OCI-LY7 (cell line): ENCODE data around the gene CUBN. TPM values are rescaled to one million over a fixed set of nuclear protein-coding genes. Genes with fewer than 3 reads are reported as not detected.

Source experiments
- BruUV-seq: library from RNA; stranded (reverse); fragments of 400-500 nt; replicated peaks from 2 replicates; lab custom pipeline; 2021; lab: Mats Ljungman, UMichigan
- CTCF ChIA-PET: fragments of 300-600 bp; sonication (Branson Sonifier 250); formaldehyde crosslinking; loops from one replicate; lab custom pipeline; 2022; ENCODE audit warnings: antibody characterized with exemption; ENCODE audit not compliant: unreplicated experiment; lab: Charles Lee
- POLR2A ChIA-PET: fragments of 300-600 bp; sonication (Branson Sonifier 250); formaldehyde crosslinking; loops from one replicate; lab custom pipeline; 2022; ENCODE audit warnings: antibody characterized with exemption; lab: Charles Lee
- DNase-seq: peaks from one replicate; pipeline ENCODE4 v3.0.0-alpha.2; 2015; ENCODE audit warnings: low spot score
- H2AFZ ChIP-seq: fragments of 200-600 bp; sonication (generic), shearing (Covaris generic); 2 replicates; pipeline ENCODE4 v1.6.1; 2014; ENCODE audit warnings: mild to moderate bottlenecking, antibody characterized with exemption, low read length, moderate library complexity
- H3K27ac ChIP-seq: fragments of 200-600 bp; sonication (generic); 2 replicates; pipeline ENCODE4 v1.5.1; 2014; ENCODE audit warnings: mixed run types, low read depth, mild to moderate bottlenecking, moderate library complexity, low read length, inconsistent platforms; ENCODE audit not compliant: poor library complexity, severe bottlenecking
- H3K36me3 ChIP-seq: fragments of 200-600 bp; sonication (generic); 2 replicates; pipeline ENCODE4 v1.6.1; 2014; ENCODE audit warnings: mild to moderate bottlenecking, antibody characterized with exemption, low read length, moderate library complexity, mixed read lengths; ENCODE audit not compliant: insufficient read depth
- H3K4me1 ChIP-seq: fragments of 200-600 bp; sonication (generic); 2 replicates; pipeline ENCODE4 v1.5.1; 2014; ENCODE audit warnings: mild to moderate bottlenecking, low read length; ENCODE audit not compliant: insufficient read depth, poor library complexity, severe bottlenecking
- H3K4me2 ChIP-seq: fragments of 200-600 bp; sonication (generic); 2 replicates; pipeline ENCODE4 v1.6.1; 2014; ENCODE audit warnings: mild to moderate bottlenecking, low read length
- H3K4me3 ChIP-seq: fragments of 200-600 bp; sonication (generic); 2 replicates; pipeline ENCODE4 v1.5.1; 2014; ENCODE audit warnings: mild to moderate bottlenecking, low read depth, low read length; ENCODE audit not compliant: poor library complexity, severe bottlenecking
- H3K79me2 ChIP-seq: fragments of 200-600 bp; sonication (generic); 2 replicates; pipeline ENCODE4 v1.6.1; 2016; ENCODE audit warnings: low read depth, mild to moderate bottlenecking, low read length, moderate library complexity, mixed read lengths; ENCODE audit not compliant: insufficient read depth
- H3K9me2 ChIP-seq: fragments of 200-600 bp; sonication (generic); 2 replicates; pipeline ENCODE4 v1.6.1; 2016; ENCODE audit warnings: mild to moderate bottlenecking, low read length, mixed read lengths; ENCODE audit not compliant: insufficient read depth
- H3K9me3 ChIP-seq: fragments of 200-600 bp; sonication (generic); 2 replicates; pipeline ENCODE4 v1.6.1; 2014; ENCODE audit warnings: mild to moderate bottlenecking, mixed run types, low read length, mixed read lengths
- H4K20me1 ChIP-seq: fragments of 200-600 bp; sonication (generic); 2 replicates; pipeline ENCODE4 v1.6.1; 2014; ENCODE audit warnings: mild to moderate bottlenecking, antibody characterized with exemption, low read length, moderate library complexity, mixed read lengths; ENCODE audit not compliant: insufficient read depth
- EZH2phosphoT487 ChIP-seq: fragments of 200-600 bp; sonication (generic); IDR thresholded peaks from 2 replicates; pipeline ENCODE4 v1.6.1; 2018; ENCODE audit warnings: low read depth, borderline replicate concordance, mild to moderate bottlenecking, mixed run types, antibody characterized with exemption, low read length, moderate library complexity, mixed read lengths
- intact Hi-C: fragments of 100-400 bp; cut with micrococcal nuclease; formaldehyde crosslinking; loops from one replicate; pipeline ENCODE4 v1.10.0; 2022; ENCODE audit not compliant: unreplicated experiment
- total RNA-seq, 2 experiments: library from RNA; depleted of rRNA in 1 of 2; stranded (reverse); fragments of >200 nt in 1 of 2; shearing (Covaris generic) in 1 of 2; gene quantifications; 2 replicates each; pipeline ENCODE4 v1.2.3, GENCODE V29; 2014 to 2022
- TF ChIP-seq, protein P1 (sequence below): fragments of 200-600 bp; sonication (generic); conservative IDR thresholded peaks from 2 replicates; pipeline ENCODE4 v1.5.1; 2014; ENCODE audit warnings: mild to moderate bottlenecking, antibody characterized with exemption, low read length, moderate library complexity, mixed read lengths

CUBN gene
- total RNA-seq, 2 experiments from 2014 or later, result 0.13 to 0.25 TPM

DNA sequence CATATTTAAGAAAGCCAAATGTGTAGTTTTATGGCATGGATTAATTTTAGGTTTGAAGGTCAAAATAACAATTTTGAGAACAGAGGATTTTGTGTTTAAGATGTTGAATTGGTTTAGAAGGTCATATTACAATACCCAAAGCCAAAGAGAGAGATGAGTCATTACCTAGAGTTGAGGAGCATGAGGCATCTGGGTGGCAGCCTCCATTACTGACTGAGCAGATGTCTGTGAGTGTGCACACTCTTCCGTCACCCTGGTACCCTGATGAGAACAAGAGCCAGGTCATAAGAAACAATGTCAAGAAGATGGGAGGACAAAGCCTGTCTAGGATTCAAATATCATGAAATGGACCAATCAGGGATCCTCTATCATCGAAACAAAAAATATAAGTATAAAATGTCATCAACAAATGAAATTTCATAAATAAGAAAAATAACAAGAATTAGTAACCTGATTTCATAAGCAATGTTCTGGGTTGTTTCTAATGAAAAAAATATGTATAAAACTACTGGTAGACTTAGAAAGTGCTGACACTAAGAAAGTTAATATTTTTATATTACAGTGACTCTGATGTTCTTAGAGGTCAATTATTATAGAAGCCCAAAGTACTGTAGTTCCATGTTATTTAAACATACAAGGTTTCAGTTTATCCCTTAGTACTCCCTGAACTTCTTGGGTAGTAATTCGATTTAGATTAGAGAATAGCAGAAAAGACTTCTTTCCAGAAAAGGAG is 20.0 kb downstream of the CUBN start:
- H4K20me1 ChIP-seq, result no peaks in the 10 kb centered on the region
- H3K36me3 ChIP-seq, result no peaks in the 10 kb centered on the region
- H3K4me3 ChIP-seq, result no peak overlapping the region
- no peaks in the 10 kb centered on the region for H3K4me1 ChIP-seq
- no peaks in the 10 kb centered on the region for H3K9me3 ChIP-seq
- no peak overlapping the region for H3K4me2 ChIP-seq
- CTCF ChIA-PET, result no interaction called here
- no TSS peak for BruUV-seq
- POLR2A ChIA-PET, result no interaction called here
- no peak for TF ChIP-seq EZH2phosphoT487
- TF ChIP-seq, protein P1, sequence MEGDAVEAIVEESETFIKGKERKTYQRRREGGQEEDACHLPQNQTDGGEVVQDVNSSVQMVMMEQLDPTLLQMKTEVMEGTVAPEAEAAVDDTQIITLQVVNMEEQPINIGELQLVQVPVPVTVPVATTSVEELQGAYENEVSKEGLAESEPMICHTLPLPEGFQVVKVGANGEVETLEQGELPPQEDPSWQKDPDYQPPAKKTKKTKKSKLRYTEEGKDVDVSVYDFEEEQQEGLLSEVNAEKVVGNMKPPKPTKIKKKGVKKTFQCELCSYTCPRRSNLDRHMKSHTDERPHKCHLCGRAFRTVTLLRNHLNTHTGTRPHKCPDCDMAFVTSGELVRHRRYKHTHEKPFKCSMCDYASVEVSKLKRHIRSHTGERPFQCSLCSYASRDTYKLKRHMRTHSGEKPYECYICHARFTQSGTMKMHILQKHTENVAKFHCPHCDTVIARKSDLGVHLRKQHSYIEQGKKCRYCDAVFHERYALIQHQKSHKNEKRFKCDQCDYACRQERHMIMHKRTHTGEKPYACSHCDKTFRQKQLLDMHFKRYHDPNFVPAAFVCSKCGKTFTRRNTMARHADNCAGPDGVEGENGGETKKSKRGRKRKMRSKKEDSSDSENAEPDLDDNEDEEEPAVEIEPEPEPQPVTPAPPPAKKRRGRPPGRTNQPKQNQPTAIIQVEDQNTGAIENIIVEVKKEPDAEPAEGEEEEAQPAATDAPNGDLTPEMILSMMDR, result no peak
- H3K79me2 ChIP-seq, result no peaks in the 10 kb centered on the region
- no peak for DNase-seq
- H2AFZ ChIP-seq, result no peak overlapping the region
- no peaks in the 10 kb centered on the region for H3K9me2 ChIP-seq
- no peak overlapping the region for H3K27ac ChIP-seq
- intact Hi-C loops, result no loop called here

DNA sequence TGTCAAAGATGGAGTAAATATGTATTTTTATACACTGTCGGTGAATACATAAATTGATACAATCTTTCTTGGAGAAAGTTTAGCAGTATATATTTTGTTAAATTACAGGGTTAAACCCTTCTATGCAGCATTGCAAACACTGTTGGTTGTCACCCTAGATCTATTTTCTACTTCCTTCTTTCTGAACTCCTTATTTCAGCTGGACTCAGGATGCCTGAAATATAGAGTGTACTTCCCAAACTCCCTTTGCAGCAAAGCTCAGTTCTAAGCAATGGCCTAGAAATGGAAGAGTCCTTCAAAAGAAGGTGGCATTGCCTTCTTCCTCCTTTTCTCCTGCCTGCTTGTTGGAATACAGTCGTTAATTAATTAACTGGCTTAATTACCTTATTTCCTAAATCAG is 20.6 kb downstream of the CUBN start:
- CTCF ChIA-PET, result no interaction called here
- H3K79me2 ChIP-seq, result no peaks in the 10 kb centered on the region
- H3K27ac ChIP-seq, result no peak overlapping the region
- intact Hi-C loops, result no loop called here
- no peak overlapping the region for H3K4me2 ChIP-seq
- POLR2A ChIA-PET, result no interaction called here
- BruUV-seq, result no TSS peak
- H3K4me3 ChIP-seq, result no peak overlapping the region
- no peaks in the 10 kb centered on the region for H3K9me3 ChIP-seq
- H3K36me3 ChIP-seq, result no peaks in the 10 kb centered on the region
- no peaks in the 10 kb centered on the region for H3K4me1 ChIP-seq
- no peaks in the 10 kb centered on the region for H3K9me2 ChIP-seq
- no peak for DNase-seq
- no peaks in the 10 kb centered on the region for H4K20me1 ChIP-seq
- TF ChIP-seq EZH2phosphoT487, result no peak
- TF ChIP-seq, protein P1, result no peak
- H2AFZ ChIP-seq, result no peak overlapping the region

DNA sequence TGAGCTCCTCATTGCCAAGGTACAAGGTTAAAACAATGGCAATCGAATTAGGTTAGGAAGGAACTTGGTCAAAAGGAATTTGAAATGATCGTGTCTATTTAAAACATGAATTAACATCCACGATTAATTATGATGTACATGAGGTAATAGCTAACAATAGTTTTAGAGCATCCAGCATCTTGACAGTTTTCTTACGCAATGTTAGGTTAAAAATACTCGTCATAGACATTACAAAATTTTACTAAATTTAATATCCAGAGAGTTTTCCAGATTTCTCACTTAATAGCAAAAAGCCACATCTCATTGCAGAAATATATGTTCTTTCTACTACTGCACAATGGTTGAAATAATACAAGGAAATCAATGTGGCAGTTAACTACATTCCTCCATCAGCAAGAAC is 22.6 kb downstream of the CUBN start:
- H3K4me2 ChIP-seq, result no peak overlapping the region
- intact Hi-C loops, result no loop called here
- CTCF ChIA-PET, result no interaction called here

More for the DNA sequence above, 22.6 kb downstream of the CUBN start:
- Histone ChIP-seq H3K9me2 (no peaks in the 10 kb centered on the region), H3K9me3 (no peaks in the 10 kb centered on the region), H4K20me1 (no peaks in the 10 kb centered on the region), H3K36me3 (no peaks in the 10 kb centered on the region), H3K4me1 (no peaks in the 10 kb centered on the region), H3K4me3 (no peak overlapping the region), H3K27ac (no peak overlapping the region), H2AFZ (no peak overlapping the region), H3K79me2 (no peaks in the 10 kb centered on the region)
- POLR2A ChIA-PET, result no interaction called here
- no TSS peak for BruUV-seq
- no peak for TF ChIP-seq EZH2phosphoT487
- TF ChIP-seq, protein P1, result no peak
- DNase-seq, result no peak
